Calu3 (cell line): Measurements from ENCODE around the gene WDR64. TPM values are rescaled to one million over a fixed set of nuclear protein-coding genes. Genes with fewer than 3 reads are reported as not detected.
A peak's percentile ranks its signal among the peaks of the same experiment; 100 is the strongest.

Experiments
- BruUV-seq: library from RNA; stranded (reverse); fragments of 400-500 nt; replicated peaks from 2 replicates; lab custom pipeline; 2021; lab: Mats Ljungman, UMichigan
- CTCF ChIA-PET: fragments of 300-600 bp; sonication (Branson Sonifier 250); formaldehyde crosslinking; loops from one replicate; lab custom pipeline; 2022; ENCODE audit warnings: antibody characterized with exemption; lab: Charles Lee
- DNase-seq: peaks from one replicate; pipeline ENCODE4 v3.0.0; 2022
- H3K27ac Mint-ChIP-seq: one replicate; pipeline ENCODE4 v1.8.0; 2022; ENCODE audit warnings: mixed read lengths; ENCODE audit not compliant: unreplicated experiment
- H3K27me3 Mint-ChIP-seq: one replicate; pipeline ENCODE4 v1.8.0; 2022; ENCODE audit warnings: mixed read lengths; ENCODE audit not compliant: unreplicated experiment
- H3K36me3 Mint-ChIP-seq: one replicate; pipeline ENCODE4 v1.8.0; 2022; ENCODE audit warnings: mild to moderate bottlenecking, moderate library complexity, mixed read lengths; ENCODE audit not compliant: insufficient read depth, unreplicated experiment
- H3K4me1 Mint-ChIP-seq: one replicate; pipeline ENCODE4 v1.8.0; 2022; ENCODE audit warnings: mild to moderate bottlenecking, low read depth, mixed read lengths; ENCODE audit not compliant: unreplicated experiment
- H3K4me3 Mint-ChIP-seq: one replicate; pipeline ENCODE4 v1.8.0; 2022; ENCODE audit warnings: mild to moderate bottlenecking, low read depth, moderate library complexity, mixed read lengths; ENCODE audit not compliant: unreplicated experiment
- H3K9me3 Mint-ChIP-seq: one replicate; pipeline ENCODE4 v1.8.0; 2022; ENCODE audit warnings: low read depth, mixed read lengths; ENCODE audit not compliant: unreplicated experiment
- intact Hi-C: fragments of 100-400 bp; cut with micrococcal nuclease; formaldehyde crosslinking; loops from one replicate; pipeline ENCODE4 v1.10.0; 2022; ENCODE audit not compliant: unreplicated experiment
- total RNA-seq: library from RNA; stranded (reverse); gene quantifications from 2 replicates; pipeline ENCODE4 v1.2.3, GENCODE V29; 2022
- TF ChIP-seq, protein P1 (sequence below): fragments of 200-600 bp; IDR thresholded peaks from one replicate; pipeline ENCODE4 v1.8.0; 2022; ENCODE audit warnings: antibody characterized with exemption; ENCODE audit not compliant: unreplicated experiment

WDR64 gene
- total RNA-seq, 1 experiment from 2014 or later, result not detected

DNA sequence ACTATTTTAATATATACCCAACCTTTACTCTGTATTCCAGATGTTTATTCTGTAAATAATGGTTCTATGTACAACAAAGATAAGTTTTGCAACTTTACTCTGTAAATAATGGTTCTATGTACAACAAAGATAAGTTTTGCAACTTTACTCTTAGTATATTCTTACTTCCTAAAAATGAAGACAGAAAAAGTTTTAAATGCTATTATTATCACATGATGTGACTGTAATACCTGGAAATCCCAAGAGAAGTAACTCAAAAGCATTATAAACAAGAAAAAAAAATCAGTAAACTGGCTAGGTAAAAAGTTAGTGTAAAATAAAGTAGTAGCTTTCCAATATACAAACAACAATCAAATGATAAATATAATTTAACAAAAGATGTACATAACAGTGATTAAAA, 177.4 kb downstream of the WDR64 start:
- DNase-seq, result no peak
- no peaks in the 10 kb centered on the region for H3K4me1 Mint-ChIP-seq
- H3K27ac Mint-ChIP-seq, result no peak overlapping the region
- H3K9me3 Mint-ChIP-seq, result no peaks in the 10 kb centered on the region
- intact Hi-C loops, result no loop called here
- H3K4me3 Mint-ChIP-seq, result no peak overlapping the region
- TF ChIP-seq, protein P1, sequence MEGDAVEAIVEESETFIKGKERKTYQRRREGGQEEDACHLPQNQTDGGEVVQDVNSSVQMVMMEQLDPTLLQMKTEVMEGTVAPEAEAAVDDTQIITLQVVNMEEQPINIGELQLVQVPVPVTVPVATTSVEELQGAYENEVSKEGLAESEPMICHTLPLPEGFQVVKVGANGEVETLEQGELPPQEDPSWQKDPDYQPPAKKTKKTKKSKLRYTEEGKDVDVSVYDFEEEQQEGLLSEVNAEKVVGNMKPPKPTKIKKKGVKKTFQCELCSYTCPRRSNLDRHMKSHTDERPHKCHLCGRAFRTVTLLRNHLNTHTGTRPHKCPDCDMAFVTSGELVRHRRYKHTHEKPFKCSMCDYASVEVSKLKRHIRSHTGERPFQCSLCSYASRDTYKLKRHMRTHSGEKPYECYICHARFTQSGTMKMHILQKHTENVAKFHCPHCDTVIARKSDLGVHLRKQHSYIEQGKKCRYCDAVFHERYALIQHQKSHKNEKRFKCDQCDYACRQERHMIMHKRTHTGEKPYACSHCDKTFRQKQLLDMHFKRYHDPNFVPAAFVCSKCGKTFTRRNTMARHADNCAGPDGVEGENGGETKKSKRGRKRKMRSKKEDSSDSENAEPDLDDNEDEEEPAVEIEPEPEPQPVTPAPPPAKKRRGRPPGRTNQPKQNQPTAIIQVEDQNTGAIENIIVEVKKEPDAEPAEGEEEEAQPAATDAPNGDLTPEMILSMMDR, result no peak
- no peaks in the 10 kb centered on the region for H3K27me3 Mint-ChIP-seq
- no peaks in the 10 kb centered on the region for H3K36me3 Mint-ChIP-seq
- BruUV-seq, result no TSS peak
- CTCF ChIA-PET, result no interaction called here

GRCh38 chr1:241834733-241835377, 182.8 kb downstream of the WDR64 start:
- BruUV-seq, result no TSS peak
- Mint-ChIP-seq H3K27ac (no peak overlapping the region), H3K4me1 (peaks cover 8% of the 10 kb centered on the region), H3K36me3 (no peaks in the 10 kb centered on the region), H3K9me3 (no peaks in the 10 kb centered on the region), H3K4me3 (no peak overlapping the region), H3K27me3 (no peaks in the 10 kb centered on the region)
- CTCF ChIA-PET, result interaction anchor here (0.9 to 1.0 kb wide), 2 partner anchors 223 to 224 kb away, joined by 3 read pairs; no protein-coding TSS in a partner anchor
- TF ChIP-seq, protein P1, result peak; percentile 37
- intact Hi-C loops, result loop anchor here (1.0 to 10.0 kb wide), 4 partner anchors 130 to 304 kb away; no protein-coding TSS in a partner anchor
- peak; percentile 16 for DNase-seq

DNA sequence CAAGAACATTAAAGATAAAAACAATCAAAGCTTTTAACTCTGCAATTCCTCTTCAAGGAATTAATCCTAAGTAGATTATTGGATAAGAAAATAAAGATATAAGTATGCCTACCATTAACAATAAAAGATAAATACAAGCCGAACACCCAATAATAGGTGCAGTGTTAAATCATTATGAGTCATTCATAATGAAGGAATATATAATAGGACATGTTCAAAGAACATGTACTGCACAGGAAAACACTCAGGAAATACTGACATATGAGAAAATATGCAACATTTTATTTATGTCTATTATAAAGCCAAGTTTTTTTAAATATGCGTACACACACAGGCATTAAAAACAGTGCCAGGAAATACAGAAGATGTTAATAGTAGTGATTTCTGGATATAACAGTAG, 184.9 kb downstream of the WDR64 start:
- DNase-seq, result no peak
- Mint-ChIP-seq H3K9me3 (no peaks in the 10 kb centered on the region), H3K36me3 (no peaks in the 10 kb centered on the region), H3K27me3 (no peaks in the 10 kb centered on the region), H3K4me1 (peaks cover 16% of the 10 kb centered on the region), H3K4me3 (no peak overlapping the region), H3K27ac (no peak overlapping the region)
- intact Hi-C loops, result loop anchor here (5.0 to 10.0 kb wide), 2 partner anchors 132 to 210 kb away; no protein-coding TSS in a partner anchor
- CTCF ChIA-PET, result no interaction called here
- no TSS peak for BruUV-seq
- TF ChIP-seq, protein P1, result no peak

- TF ChIP-seq, protein P1, result no peak
- H3K4me3 Mint-ChIP-seq, result no peak overlapping the region
- DNase-seq, result no peak
- H3K4me1 Mint-ChIP-seq, result peaks cover 16% of the 10 kb centered on the region
- H3K27ac Mint-ChIP-seq, result no peak overlapping the region
- intact Hi-C loops, result loop anchor here (5.0 to 10.0 kb wide), 2 partner anchors 133 to 210 kb away; no protein-coding TSS in a partner anchor
- BruUV-seq, result no TSS peak
- no peaks in the 10 kb centered on the region for H3K9me3 Mint-ChIP-seq
- no peaks in the 10 kb centered on the region for H3K36me3 Mint-ChIP-seq
- no peaks in the 10 kb centered on the region for H3K27me3 Mint-ChIP-seq
- CTCF ChIA-PET, result interaction anchor here (2.7 kb wide), 1 partner anchor 226 kb away, joined by 9 read pairs; no protein-coding TSS in a partner anchor
These were observed 185.3 kb downstream of the WDR64 start for GRCh38 chr1:241837416-241837815.
